NCI-H345 treated with DMSO at 0.1 percent for 48 hours (cell line): ENCODE measurements around the gene NT5M.

Experiments used
- DNase-seq: peaks from one replicate; lab custom pipeline; 2025; ENCODE audit not compliant: unreplicated experiment; lab: John Stamatoyannopoulos, UW

Gene NT5M

DNA sequence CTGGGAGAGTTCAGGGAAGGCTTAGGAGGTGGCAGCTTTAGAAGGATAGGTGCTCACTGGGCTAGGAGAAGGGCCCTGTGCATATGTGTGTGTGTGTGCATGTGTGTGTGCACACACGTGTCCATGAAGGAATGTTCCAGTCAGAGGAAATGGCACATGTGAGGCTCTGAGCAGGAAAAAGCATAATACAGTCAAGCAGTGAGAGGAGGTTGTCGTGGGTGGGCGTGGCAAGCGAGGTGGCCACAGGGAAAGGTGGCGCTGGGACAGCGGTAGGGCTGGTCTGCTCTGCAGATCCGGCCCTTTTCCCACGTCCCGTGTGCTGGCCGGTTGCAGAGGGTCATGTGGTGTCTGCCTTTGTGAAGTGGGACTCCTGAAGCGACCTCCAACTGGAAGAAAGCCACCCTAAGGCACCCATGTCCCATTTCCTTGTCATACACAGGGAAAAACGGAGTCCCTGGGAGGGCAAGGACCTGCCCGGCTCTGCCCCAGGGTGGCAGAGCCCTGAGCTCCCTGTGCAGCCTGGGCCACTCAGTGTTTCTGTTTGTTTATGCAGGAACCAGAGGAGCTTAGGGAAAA lies 40.1 kb downstream of the NT5M start:
- no peak for DNase-seq

DNA sequence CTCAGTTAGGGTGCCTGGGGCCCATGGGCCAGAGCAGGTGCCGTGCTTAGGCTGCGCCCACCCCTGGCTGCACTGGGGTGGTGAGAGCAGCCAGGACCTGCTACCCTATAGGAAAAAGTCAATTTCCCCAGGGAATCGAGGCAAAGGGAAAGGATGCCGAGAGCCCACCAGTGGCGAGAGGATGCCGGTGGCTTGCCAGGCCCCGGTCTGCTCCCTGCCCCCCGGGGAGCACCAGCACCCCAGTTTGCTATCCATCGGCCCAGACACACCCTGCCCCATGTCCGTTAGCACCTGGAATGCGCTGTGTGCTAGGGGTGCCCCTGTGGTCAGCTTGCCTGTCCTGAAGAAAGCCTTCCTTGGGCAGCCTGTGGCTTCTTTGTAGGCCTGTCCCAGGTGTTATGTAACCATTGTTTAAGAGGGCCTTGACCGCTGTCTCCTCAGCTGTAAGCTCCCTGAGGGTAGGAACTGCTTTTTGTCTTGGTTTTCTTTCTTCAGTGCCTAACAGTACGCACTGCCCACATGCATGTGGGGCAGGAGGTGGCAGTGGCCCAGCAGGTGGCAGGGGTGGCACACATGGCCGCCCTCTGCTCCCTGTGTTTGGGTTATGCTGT lies 40.8 kb downstream of the NT5M start:
- no peak for DNase-seq

DNA sequence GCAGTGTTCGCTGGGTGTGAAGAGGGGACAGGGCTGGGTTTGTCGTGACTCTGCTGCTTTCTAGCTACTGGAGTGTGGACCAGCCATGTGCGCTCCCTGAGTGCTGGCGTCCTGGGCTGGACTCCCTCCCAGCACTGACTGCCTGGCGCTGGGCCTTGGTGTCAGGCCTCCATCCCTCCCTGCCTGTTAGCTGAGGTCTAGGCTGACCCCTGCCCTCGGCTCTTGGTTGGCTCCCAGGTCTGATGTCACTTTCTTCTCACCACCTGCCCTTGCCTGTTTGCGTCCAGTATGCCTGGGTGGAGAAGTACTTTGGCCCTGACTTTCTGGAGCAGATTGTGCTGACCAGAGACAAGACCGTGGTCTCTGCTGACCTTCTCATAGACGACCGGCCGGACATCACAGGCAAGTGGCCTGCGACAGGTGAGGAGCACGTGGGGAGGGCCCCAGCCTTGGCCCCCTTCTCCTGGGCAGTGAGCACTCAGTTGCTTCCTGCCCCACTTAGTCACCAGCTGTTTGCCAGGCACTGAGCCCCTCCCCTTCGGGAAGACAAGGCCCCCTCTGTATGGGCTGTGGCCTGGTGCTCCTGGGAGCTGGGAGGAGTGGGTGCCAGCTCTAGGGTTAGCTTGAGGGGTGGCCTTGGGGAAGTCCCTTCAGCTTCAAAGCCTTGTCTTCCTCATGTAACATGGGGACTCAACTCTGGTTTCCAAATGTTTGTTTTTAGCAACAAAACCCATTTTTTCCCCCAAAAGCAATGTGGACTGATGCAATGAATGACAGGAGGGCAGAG lies 41.5 kb downstream of the NT5M start:
- DNase-seq, result no peak

DNA sequence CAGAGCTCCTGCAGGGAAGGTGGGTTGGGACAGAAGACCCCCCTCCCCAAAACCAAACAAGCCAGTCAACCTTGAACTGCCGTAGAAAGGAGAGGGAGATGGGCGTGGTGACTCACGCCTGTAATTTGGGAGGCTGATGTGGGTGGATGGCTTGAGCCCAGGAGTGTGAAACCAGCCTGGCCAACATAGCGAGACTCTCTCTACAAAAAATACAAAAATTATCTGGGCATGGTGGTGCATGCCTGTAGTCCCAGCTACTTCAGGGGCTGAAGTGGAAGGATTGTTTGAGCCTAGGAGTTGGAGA lies 42.1 kb downstream of the NT5M start:
- no peak for DNase-seq

DNA sequence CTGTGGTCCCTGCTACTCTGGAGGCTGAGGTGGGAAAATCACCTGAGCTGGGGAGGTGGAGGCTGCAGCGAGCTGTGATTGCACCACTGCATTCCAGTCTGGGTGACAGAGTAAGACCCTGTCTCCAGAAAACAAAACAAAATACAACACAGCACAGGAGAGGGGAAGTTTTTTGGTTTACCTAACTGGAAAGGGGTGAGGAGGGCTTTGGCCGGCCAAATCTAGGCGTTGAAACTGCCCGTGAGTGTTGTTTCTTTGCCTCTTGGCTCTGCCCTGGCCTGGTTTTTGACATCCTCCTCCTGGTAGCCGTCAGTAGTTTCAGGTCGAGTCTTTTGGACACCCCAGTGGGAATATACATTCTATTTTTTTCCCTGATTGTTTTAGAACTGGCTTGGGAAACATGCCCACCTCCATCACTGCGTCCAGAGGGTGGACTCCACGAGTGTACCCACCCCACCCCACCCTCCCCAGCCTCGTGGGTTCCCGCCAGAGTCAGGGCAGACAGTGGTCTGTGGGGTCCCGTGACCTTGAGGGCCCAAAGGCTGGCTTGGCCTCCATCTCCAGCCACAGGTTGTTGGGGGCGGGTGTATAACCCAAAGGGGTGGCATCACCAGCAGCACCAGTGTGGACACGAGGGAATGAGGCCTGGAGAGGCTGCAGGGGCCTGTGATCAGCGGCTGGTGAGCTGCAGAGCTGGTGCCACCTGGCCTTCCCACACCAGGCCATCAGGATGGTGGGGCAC lies 42.7 kb downstream of the NT5M start:
- DNase-seq, result no peak

DNA sequence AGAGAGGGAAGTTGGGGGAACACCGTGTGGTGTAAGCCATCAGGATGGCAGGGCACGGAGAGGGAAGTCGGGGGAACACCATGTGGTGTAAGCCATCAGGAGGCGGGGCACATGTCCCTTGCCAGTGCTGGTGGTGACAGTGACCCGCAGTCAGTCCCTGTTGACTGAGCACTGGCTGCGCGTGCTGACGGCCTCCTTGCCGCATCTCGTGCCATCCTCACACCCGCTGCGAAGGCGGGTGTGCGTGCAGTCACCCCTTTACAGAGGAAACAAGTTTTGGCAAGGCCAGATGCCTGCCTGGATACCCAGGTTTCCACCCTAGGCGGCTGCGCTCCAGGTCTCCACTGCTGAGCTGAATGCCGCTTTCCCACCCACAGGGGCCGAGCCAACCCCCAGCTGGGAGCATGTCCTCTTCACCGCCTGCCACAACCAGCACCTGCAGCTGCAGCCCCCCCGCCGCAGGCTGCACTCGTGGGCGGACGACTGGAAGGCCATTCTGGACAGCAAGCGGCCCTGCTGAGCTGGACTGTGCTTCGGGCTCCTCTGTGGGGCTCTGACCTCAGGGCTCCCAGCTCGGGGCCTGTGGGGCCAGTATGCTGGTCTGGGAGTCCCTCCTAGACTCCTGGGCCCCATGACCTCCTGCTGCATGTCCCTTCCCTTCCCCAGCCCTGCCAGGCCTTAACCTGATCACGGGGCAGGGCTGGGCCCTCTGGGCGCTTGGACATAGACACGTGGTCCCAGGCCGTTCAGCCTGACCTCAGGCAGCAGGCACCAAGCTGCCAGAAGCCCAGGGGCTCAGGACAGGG lies 43.5 kb downstream of the NT5M start:
- DNase-seq, result no peak

DNA sequence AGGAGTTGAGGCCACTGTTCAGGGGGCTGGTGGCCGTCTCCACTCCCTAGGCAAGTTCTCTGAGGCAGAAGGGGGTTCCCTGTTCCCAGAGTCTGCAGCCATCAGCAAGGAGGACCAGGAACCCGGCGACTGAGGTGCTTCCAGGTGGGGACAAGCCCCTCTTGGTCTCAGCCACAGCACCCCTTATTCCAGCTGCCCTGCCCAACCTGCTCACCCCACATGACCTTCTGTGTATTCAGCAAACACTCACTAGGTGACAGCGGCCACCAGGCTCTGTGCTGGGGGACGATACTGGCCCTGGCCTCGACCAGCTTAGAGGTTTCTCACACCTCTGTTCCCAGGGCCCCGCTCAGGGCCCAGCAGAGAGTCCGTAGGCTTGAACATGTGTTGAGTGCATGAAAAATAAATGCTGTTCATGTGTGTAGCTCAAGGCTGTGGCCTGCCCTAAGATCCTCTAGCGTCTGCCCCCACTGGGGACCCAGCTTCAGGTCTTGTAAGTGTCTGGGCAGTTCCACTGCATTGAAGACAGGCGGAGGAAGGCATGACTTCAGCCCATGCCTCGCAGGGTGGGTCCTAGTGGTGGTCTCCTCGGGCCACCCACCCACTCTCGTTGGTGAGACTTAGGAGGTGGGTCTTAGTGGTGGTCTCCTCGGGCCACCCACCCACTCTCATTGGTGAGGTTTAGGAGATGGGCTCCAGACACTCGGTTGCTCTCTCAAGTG lies 44.2 kb downstream of the NT5M start:
- no peak for DNase-seq

DNA sequence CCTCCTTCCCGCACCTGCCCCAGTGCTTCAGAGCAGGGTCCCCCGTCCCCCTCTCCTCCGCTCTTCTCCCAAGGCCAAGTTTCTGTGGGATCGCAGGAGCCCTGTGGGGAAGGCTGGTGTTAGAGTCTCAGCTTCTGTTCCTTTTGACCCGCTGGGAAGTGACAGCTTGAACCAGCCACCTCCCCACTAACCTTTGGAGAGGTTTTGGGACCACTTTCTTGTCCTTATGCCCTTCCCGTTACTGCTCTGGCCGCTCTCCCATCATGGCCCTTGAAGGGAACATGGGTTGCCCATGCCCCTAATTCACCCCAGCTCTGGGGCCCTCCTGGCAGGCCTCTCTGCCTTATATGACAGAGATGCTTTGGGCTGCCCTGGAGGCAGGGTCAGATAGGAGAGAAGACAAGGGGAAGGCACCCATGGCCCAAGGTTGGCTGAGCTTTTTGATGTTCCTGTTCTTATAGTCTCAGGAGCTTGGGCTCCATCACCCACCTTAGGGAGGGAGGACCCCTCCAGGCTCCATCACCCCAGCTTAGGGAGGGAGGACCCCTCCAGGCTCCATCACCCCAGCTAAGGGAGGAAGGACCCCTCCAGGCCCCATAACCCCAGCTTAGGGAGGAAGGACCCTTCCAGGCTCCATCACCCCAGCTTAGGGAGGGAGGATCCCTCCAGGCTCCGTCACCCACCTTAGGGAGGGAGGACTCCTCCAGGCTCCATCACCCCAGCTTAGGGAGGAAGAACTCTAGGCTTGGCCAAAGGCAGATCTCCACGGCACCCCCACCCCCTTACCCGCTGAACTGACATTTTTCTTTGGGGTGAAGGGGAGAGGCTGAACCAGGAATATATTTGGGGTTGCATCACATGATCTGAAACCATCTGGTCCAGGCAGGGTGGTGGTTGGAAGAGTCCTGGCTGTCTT lies 45.0 kb downstream of the NT5M start:
- DNase-seq, result no peak

DNA sequence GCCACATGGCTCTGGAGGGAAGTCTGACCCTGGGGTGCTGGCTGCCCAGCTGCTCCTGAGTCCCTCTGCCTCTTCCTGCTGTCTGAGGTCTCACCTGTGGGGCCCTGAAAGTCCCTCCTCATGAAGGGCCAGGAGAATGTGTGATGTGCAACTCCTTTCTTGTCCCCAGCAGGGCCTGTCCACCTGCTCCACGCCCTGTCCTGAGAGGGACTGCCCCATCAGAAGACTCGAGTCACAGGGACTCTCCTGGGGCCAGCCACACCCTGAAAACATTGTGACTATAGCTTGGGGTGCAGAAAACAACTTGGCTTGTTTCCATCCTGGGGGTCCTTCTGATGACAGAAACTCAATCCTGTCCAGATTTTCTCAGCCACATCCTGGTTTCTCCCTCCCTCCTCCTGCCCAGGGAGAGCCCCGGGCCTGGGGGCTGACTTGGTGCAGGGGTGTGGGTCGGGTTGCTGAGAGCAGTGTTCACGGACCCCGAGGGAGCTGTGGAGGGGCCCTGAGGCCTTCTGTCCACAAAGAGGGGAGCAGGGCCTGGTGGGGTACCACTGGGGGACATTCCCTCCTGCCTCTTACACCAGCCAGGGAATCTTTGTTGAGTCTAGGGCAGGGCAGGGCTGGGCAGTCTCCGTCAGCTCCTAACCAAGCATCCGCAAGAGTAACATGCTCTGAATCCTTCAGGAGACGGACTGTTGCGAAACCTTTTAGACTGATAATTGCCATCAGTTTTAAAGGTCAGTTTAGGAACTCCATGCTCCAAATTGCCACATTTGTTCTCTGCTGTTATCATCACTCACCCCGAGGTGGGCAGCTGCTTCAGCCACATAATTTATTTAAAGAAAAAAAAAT lies 45.9 kb downstream of the NT5M start:
- DNase-seq, result no peak

DNA sequence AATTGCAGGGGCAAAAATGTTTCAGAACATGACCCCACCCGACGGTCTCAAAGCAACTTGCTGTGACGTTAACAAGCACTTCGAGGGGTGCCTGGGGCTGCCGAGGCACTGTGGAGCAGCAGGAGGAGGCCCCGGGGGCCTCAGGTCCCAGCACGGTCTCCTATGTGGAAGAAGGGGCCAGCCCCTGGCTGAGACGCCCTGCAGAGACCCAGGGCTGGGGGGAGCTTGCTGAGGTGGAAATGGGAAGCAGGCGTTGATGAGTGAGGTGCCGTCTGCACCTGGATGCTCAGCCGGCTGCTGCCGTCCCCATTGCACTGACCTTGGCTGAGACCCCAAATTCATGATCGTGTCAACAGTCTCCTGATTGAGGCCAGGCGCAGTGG lies 46.5 kb downstream of the NT5M start:
- no peak for DNase-seq

DNA sequence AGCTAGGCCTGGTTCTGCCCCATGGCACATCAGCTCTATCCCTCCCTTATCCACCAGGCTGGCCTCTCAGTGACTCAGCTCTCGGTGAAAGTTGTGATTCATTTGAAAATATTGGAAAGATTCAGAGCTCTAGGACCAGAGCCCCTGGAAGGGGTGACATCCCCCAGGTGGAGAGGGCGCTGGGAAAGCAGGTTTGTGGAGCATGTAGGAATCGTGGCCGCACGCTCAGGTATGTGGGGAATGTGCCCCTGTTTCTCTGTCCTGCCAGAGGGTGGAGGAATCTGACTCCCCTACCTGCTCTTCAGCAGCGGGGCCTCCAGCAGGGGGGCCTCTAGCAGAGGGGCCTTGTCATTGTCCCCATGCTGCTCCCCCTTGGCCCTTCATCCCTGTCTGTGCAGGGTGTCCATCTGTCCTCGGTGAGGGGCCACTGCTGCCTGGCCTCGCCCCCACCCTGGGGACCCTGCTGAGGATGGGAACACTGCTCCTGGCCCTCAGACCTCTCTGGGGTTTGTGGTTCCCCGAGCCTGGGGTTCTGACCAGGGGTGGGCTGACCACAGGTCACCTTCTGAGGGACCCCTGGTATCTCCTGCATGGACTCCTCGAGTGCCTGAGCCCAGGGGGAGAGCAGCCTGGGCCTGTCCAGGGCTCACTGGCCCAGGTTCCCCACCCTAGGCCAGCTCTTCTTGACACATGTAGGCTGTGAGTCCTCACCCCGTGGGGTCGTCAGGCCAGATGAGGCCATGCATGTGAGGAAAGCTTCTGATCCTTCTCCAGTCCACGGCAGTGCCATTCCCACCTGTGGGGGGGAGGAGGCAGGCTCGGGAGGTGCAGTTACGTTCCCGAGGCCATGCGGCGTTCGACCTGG lies 47.5 kb downstream of the NT5M start:
- no peak for DNase-seq

DNA sequence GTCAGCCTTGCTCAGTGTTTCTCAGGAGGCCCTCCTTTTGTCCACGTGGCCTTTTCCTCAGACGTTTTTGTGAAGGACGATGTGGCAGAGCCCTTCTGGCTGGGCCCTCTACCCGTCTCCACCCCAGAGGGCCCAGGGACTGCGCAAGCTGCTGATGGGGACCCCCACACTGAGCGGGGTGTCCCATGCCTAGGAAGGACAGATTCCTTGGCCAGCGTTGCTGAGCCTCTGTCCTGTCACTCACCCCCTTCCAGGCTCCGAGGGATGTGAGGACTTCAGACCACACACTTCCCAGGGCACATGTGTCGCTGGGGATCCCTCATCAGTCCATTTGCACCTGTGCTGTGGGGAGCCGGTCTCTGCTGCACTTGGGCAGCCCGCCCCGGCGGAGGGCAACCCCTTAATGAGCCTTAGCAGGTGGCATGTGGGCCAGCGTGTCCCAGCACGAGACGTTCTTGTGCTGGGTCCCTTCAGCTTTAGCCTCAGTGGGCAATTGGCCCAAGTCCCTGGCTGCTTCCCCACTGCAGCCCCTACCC lies 48.3 kb downstream of the NT5M start:
- no peak for DNase-seq

DNA sequence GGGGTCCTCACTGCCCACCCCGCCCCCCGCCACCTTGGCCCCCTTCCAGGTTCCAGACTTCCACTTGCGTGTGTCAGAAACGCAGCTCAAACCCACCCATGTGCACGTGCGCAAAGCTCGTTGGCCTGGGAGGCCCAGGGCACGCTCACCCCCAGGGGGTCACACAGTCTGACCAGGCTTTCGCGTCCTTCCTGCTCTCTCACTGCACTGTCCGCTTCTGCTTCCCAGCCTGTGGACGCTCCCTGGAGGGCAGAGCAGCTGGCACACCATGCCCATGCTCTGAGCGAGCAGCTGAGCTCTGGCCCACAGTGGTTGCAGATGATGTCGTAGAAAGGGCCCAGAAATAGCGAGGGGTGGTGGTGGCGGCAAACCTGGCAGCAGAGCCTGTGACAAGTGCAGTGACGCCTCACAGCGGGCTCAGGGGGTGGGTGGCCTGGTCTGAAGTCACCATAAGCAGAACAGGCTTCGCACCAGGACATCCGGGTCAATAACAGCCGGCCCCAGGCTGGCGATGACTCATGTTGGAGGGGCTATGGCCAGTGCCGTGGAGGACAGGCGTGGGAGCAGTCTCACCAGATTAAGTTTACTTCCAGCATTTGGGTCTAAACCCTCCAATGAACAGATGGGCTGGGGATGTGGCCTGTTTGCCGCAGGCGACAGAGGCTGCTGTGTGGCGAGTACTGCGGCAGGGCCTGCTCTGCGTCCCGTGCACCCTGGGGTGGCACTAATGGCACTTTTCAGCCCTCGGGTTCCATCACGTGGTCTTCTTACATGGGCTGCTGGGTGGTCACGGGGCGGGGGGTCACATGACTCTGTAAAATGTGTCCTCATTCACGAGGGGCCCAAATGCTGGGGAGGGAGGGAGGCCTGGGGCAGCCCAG lies 49.0 kb downstream of the NT5M start:
- no peak for DNase-seq

DNA sequence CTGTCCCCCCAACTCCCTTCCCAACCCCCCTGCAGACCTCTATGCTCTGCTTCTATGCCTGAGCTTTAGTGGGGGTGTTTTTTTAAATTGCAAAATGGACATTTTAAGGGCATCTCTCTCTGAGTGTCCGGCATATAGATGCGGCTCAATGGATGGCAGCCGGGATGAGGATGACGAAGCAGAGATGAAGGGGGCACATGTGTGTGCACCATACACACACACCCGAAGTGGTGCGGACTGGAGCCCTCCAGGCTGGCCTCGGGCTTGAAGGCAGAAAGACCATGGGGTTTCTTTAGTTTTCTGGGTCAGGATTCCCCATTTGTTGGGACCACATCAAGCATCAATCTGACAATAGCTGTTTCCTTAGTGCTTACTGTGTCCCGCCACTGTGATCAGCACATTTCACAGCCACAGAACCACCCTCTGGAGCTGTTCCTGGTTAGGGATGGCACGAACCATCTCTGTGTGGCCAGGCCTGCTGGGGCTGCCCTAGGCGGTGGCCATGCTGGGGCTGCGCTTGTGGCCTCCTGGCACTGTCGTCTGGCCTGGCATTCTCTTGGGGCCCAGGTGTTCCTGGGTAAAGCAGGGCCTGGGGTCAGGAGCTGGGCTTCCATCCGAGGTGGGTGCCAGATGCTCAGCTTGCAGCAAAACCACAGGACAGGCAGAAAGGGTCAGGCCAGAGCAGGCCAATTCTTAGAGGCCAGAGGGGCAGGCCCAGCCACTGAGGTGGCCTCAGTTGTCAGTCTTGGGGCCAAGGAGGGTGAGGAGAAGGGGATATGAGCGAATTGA lies 49.9 kb downstream of the NT5M start:
- no peak for DNase-seq

DNA sequence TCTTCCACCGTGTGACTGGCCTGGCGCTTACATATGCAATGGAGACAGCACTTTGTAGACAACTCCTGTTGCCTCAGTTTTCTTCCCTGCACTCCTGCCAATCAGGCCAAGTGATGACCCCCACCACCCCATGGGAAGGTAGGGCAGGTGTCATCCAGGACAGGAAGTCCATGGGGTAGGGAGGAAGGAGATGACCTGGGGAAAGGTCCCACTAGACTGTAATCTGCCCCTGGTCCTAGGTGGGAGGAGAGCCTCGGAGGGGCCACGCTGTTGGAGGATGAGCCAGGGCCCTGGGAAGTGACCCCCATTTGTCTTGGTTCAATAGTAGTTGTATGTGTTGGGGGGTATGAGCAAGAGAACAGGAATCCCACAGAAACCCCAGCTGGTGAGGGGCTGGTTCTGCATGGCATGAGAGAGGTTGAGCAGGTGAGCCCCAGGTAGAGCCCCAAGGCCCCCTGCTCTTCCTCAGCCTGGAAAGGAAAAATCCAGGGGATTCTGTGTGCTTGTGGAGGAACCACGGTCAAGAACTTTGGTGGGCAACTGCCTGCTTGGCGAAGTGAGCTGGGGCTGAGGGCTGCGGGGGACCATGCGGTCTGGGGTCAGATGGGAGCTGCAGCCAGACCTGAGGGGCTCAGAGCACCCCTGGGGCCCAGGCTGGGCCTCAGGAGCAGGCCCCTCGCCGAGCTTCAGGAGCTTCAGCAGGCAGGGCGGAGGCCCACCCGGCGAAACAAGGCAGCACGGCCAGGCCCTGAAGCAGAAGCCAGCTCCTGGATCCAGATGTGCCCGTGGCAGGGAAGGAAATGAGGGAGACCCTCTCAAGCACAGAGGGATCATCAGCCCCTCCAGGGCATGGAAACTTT lies 50.7 kb downstream of the NT5M start:
- no peak for DNase-seq
